IPS-18a (cell line): ENCODE results near the gene MVB12B.
"Not testable (repeated sequence)": the region's sequence is repeated elsewhere in the genome, so short reads cannot be mapped to it uniquely, and the experiment has no call there.

ENCODE experiments used
- H3K27ac ChIP-seq: one replicate; pipeline ENCODE4 v1.5.1; 2013; ENCODE audit warnings: low read length
- H3K27me3 ChIP-seq: one replicate; pipeline ENCODE4 v1.6.1; 2013; ENCODE audit warnings: mild to moderate bottlenecking, low read length; ENCODE audit not compliant: control insufficient read depth, insufficient read depth
- H3K36me3 ChIP-seq: one replicate; pipeline ENCODE4 v1.6.1; 2013; ENCODE audit warnings: low read depth, low read length; ENCODE audit not compliant: control insufficient read depth
- H3K4me1 ChIP-seq: one replicate; pipeline ENCODE4 v1.6.1; 2013; ENCODE audit warnings: low read depth, low read length; ENCODE audit not compliant: control insufficient read depth
- H3K4me3 ChIP-seq: one replicate; pipeline ENCODE4 v1.5.1; 2013; ENCODE audit warnings: low read length
- H3K9ac ChIP-seq: one replicate; pipeline ENCODE4 v1.6.1; 2013; ENCODE audit warnings: mild to moderate bottlenecking, low read length, moderate library complexity
- H3K9me3 ChIP-seq: one replicate; pipeline ENCODE4 v1.6.1; 2013; ENCODE audit warnings: low read depth, low read length; ENCODE audit not compliant: control insufficient read depth

Gene MVB12B

DNA sequence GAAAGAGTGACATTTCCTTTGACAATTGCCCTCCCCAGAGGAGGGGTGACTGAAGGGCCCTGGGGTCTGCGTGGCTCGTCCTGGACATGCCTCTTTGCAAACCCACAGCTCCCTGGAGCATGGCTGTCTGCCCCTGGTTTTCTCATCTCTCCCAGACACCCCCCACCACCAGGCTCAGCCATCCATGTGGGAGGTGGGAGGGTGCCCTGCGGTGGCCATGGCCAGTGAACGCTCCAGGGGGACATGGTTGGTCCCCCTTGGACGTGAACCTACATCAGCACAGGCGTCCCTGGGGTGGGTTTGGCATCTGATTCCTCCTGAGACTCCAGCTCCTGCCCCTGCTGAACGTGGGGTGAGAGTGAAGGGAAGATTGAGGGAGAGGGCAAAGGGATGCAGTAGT, 219.4 kb downstream of the MVB12B start:
- H3K27ac ChIP-seq = no peak overlapping the region
- H3K4me3 ChIP-seq = no peak overlapping the region
- H3K4me1 ChIP-seq = no peaks in the 10 kb centered on the region
- no peaks in the 10 kb centered on the region for H3K9me3 ChIP-seq
- no peak overlapping the region for H3K9ac ChIP-seq
- no peaks in the 10 kb centered on the region for H3K27me3 ChIP-seq
- no peaks in the 10 kb centered on the region for H3K36me3 ChIP-seq

DNA sequence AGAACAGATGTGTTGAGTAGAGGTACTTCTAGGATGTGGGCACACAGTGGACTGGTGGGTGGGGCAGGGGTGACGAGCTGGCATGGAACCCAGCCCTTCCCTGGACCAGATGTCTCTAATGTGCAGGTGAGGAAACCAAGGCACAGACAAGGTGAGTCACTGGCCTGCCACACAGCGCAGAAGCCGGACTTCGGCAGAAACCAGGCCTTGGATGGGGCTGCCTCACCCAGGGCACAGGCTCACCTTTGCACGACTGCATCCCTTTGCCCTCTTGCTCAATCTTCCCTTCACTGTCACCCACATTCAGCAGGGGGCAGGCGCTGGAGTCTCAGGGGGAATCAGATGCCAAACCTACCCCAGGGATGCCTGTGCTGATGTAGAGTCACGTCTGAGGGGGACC, 221.7 kb downstream of the MVB12B start:
- Histone ChIP-seq H3K9ac (no peak overlapping the region), H3K36me3 (no peaks in the 10 kb centered on the region), H3K27me3 (no peaks in the 10 kb centered on the region), H3K4me3 (no peak overlapping the region), H3K9me3 (no peaks in the 10 kb centered on the region), H3K4me1 (no peaks in the 10 kb centered on the region), H3K27ac (no peak overlapping the region)

DNA sequence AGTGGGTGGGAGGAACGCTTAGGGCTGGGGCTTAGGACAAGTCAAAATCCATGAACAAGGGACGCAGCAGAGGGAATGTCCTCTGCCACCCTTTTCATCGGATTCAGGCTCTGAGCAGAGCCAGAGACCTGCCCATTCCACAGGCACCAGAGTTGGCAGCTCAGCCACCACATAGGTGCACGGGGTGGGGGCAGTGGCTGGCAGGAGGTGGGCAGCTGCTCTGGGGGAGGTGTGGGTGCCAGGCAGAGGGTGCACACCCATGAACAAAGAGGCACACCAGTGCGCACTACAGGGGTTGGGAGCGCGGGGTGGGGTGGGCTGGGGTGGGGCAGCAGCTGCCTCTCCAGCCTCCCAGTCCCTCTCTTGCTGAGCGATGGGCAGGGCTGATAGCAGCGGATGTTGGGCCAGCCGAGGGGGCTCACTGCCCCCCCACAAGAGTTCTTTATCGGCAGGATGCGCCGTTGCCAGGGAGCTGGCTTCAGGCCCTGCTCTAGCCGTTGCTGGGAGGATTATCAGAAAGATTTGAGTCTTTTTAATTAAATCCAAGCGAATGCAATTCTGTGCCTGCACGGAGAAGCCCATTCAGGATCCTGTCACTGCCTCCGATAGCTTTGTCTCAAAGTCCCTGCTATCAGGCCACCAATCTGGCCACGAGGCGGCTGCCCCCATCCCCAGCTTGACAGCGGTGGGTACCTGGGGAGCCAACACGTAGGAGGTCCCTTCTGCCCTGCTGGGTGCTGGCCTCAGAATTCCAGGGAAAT, 222.8 kb downstream of the MVB12B start:
- H3K27me3 ChIP-seq = no peaks in the 10 kb centered on the region
- no peaks in the 10 kb centered on the region for H3K4me1 ChIP-seq
- no peak overlapping the region for H3K4me3 ChIP-seq
- no peaks in the 10 kb centered on the region for H3K36me3 ChIP-seq
- no peak overlapping the region for H3K27ac ChIP-seq
- no peak overlapping the region for H3K9ac ChIP-seq
- no peaks in the 10 kb centered on the region for H3K9me3 ChIP-seq

DNA sequence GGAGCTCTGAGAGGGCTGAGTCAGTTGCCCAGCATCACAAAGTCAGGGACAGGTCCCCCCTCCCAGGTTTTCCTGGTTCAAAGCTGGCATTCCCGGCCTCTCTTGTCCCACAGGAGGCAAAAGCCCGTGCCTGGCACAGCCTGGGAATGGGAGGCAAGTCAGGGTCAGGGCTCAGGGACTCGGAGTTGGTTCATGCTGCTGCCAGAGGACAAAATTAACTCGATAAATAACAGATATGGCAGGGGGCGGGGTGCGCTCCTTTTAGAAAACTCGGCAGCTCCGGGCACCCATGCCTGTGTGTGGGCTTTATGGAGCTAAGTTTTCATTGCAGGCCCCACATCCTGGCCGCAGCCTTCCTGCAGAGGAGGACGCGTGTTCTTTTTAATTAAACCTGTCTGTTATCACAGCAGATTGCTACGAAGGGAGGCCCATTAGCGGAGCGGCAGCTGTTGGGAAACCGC, 224.3 kb downstream of the MVB12B start:
- H3K4me1 ChIP-seq = no peaks in the 10 kb centered on the region
- no peak overlapping the region for H3K9ac ChIP-seq
- no peaks in the 10 kb centered on the region for H3K36me3 ChIP-seq
- H3K4me3 ChIP-seq = no peak overlapping the region
- H3K27me3 ChIP-seq = no peaks in the 10 kb centered on the region
- H3K27ac ChIP-seq = no peak overlapping the region
- H3K9me3 ChIP-seq = no peaks in the 10 kb centered on the region

DNA sequence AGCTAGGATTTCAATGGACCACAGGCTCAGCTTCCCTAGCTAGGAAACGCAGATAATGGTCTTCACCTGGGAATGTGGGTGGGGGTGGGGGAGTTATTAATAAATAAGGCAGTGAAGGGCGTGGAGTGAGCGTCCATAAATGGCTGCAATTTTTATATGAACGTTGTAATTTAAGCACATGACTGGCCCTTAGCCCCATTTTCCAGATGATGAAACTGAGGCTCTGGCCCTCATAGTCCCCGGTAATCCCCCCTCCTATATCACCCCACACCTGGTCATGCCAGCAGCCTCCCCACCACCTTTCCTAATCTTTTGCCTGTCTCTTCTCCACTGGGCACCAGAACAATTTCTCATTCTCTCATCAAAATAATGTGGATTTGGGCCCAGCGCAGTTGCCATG, 225.2 kb downstream of the MVB12B start:
- Histone ChIP-seq H3K4me1 (no peaks in the 10 kb centered on the region), H3K27ac (no peak overlapping the region), H3K9ac (no peak overlapping the region), H3K36me3 (no peaks in the 10 kb centered on the region), H3K27me3 (no peaks in the 10 kb centered on the region), H3K4me3 (no peak overlapping the region), H3K9me3 (no peaks in the 10 kb centered on the region)

DNA sequence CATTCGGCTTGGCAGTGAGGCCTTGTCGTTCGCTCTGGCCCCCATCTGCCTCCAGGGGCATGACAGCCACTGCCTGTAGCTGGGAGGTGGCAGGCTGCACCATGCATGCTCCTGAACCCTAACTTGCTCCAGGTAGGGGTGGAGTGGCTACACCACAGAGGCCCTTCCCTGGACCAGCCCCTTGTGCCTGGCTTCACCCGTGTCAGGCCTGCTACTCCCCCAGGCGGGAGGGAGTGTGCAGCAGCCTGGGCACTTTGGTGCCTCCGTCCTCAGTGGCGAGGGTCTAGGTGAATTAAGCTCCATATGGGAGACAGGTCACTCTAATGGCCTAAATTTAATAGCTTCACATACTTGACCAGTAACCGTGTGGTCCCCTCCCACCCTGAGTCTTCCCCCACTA, 227.7 kb downstream of the MVB12B start:
- Histone ChIP-seq H3K27me3 (no peaks in the 10 kb centered on the region), H3K4me1 (no peaks in the 10 kb centered on the region), H3K36me3 (no peaks in the 10 kb centered on the region), H3K4me3 (no peak overlapping the region), H3K9me3 (no peaks in the 10 kb centered on the region), H3K9ac (no peak overlapping the region), H3K27ac (no peak overlapping the region)

DNA sequence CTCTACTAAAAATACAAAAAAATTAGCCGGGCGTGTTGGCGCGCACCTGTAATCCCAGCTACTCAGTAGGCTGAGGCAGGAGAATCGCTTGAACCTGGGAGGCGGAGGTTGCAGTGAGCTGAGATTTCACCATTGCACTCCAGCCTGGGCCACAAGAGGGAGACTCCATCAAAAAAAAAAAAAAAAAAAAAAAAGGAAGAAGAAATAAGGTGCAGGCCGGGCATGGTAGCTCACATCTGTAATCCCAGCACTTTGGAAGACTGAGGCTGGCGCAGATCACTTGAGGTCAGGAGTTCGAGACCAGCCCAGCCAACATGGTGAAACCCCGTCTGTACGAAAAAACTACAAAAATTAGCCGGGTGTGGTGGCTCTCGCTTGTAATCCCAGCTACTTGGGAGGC, 228.8 kb downstream of the MVB12B start:
- not testable (repeated sequence) for H3K4me3 ChIP-seq, H3K9ac ChIP-seq, H3K4me1 ChIP-seq, H3K27me3 ChIP-seq, H3K9me3 ChIP-seq, H3K27ac ChIP-seq, H3K36me3 ChIP-seq
